ENCODE measurements around the gene EPHA6.
"Not testable (repeated sequence)": the region's sequence is repeated elsewhere in the genome, so short reads cannot be mapped to it uniquely, and the experiment has no call there.

The EPHA6 gene

DNA sequence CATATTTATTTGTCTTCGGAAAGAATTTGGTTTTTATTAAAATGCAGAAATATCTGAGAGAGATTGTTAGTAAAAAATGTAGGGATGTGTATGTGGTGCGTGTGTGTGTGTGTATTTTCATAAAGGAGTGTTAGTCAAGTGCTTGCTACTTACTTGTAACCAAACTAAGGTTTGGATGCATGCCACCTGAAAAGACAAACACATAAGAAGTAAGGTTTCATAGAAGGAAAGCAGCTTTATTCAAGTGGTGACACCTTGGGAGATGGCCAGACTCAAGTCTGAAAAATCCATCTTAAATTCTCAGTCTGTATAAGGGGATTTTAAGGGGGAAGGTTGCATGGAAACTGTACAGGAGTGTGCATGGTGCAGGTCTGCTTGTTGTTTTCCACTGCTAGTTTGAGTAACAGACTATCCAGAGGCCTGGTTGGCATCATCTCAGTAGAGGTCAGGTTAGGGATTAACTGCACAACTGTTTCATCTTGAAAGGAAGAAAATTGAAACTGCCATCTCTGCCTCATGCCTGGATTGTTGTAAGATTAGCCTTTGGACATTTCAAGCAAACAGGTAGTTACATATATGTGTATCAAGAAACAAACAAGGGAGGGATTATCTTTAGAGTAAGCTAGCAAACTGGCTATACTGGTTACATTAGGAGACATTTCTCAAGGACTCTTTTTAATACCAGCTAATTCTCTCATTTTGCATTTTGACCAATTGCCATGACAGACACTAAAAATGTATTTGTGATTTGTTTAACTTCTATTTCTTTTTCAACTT is 196.7 kb downstream of the EPHA6 start:
- TF ChIP-seq, protein P1, sequence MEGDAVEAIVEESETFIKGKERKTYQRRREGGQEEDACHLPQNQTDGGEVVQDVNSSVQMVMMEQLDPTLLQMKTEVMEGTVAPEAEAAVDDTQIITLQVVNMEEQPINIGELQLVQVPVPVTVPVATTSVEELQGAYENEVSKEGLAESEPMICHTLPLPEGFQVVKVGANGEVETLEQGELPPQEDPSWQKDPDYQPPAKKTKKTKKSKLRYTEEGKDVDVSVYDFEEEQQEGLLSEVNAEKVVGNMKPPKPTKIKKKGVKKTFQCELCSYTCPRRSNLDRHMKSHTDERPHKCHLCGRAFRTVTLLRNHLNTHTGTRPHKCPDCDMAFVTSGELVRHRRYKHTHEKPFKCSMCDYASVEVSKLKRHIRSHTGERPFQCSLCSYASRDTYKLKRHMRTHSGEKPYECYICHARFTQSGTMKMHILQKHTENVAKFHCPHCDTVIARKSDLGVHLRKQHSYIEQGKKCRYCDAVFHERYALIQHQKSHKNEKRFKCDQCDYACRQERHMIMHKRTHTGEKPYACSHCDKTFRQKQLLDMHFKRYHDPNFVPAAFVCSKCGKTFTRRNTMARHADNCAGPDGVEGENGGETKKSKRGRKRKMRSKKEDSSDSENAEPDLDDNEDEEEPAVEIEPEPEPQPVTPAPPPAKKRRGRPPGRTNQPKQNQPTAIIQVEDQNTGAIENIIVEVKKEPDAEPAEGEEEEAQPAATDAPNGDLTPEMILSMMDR (IDR thresholded peaks at IDR 0.05; ENCODE audit: control insufficient read depth, extremely low read depth, insufficient read depth): no peak
- H3K4me3 ChIP-seq (ENCODE audit: low read depth, low read length): no peak overlapping the region
- peak; percentile 66 for DNase-seq (ENCODE audit: low read depth)

DNA sequence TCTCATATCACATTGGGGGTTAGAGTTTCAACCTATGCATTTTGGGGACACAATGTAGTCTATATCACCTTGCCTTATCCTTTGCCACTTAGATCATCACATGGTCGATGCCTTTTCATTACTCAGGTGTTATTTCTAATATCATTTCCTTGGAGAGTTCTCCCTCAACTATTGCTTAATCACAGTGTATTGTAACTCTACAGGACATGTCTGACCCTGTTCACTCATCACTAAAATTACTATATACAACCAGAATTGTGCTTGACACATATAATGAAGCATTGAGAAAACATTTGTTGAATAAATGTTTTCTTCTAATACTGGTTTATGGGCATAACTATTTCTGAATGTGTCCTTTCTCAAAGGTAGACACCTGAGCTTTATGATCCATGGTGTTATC is 207.4 kb downstream of the EPHA6 start:
- TF ChIP-seq, protein P1 (IDR thresholded peaks at IDR 0.05; ENCODE audit: control insufficient read depth, extremely low read depth, insufficient read depth): no peak
- DNase-seq (ENCODE audit: low read depth): no peak
- no peak overlapping the region for H3K4me3 ChIP-seq (ENCODE audit: low read depth, low read length)

DNA sequence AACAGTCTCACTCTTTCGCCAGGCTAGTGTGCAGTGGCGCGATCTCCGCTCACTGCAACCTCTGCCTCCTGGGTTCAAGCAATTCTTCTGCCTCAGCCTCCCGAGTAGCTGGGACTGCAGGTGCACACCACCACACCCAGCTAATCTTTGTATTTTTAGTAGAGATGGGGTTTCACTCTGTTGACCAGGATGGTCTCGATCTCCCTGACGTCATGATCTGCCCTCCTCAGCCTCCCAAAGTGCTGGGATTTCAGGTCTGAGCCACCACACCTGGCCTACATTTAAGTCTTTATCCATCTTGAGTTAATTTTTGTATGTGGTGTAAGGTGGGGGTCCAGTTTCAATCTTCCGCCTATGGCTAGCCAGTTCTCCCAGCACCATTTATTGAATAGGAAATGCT is 211.2 kb downstream of the EPHA6 start:
- not testable (repeated sequence) for H3K4me3 ChIP-seq (ENCODE audit: low read depth, low read length); DNase-seq (ENCODE audit: low read depth)

DNA sequence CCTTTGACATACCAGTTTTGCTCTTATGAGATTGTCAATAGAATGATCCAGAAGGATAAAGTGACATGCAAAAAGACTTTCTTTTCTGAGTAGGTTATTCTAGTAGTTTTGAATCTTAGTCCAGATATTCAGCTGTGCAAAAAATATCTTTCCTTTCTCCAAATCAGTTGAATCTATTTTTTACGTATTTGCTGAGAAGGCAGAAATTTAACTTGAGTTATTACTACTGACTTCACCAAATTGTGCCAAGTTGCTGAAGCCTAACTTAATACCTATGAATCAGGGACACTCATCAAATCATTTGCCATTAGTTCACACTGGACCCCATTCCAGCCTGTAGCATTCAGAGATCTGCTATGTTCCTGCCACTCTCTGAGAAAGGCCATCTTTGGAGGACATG is 215.6 kb downstream of the EPHA6 start:
- no peak for DNase-seq (ENCODE audit: low read depth)

DNA sequence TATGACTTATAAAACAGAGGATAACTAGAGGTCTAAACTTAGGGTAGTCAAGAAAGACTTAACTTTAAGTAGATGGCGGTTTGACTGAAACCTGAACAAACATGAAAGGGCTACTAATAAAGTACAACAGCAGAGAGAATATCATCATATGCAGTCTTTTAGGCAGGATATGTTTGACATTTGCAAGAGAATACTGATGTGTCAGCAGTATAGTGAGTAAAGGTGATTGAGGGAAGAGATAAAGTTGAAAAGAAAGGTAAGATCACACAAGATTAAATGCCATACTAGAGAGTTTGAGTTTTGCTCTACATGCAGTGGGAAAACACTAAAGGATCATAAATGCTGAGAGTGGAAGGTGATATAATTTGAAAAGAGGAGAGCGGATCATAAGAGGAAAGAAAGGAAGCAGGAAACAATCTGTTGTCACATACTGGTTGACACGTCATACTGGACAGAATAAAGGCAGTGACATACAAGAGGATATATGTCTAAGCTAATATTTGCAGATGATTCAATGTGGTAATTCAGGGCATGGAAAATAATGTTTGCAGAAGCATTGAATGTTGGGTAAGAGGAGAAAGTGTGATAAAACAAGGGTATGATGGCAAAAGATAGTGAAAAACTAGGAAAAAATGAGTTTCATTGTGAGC is 223.0 kb downstream of the EPHA6 start:
- TF ChIP-seq, protein P1 (IDR thresholded peaks at IDR 0.05; ENCODE audit: control insufficient read depth, extremely low read depth, insufficient read depth): no peak
- H3K4me3 ChIP-seq (ENCODE audit: low read depth, low read length): no peak overlapping the region
- peak; percentile 13 for DNase-seq (ENCODE audit: low read depth)

More for the DNA sequence above, 215.6 kb downstream of the EPHA6 start:
- H3K4me3 ChIP-seq (ENCODE audit: low read depth, low read length): no peak overlapping the region
- TF ChIP-seq, protein P1 (IDR thresholded peaks at IDR 0.05; ENCODE audit: control insufficient read depth, extremely low read depth, insufficient read depth): no peak

DNA sequence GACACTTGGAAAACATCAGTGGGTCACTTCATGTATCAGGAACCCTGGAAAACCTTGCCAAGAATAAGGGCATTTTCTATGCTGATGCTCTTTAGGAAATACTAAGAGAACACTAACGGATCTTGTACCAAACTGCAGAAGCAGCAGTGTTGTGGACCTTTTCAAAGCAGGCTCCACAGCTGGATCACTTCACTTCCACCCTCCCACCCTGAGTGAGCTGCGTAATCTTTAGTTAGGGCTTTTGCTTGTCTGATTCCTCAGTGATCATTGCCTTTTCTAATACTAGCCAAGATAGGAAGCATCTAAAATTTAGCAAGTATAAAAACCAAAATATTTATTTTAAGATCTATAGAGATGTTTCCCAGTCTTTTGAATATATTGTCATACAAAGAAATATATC is 229.0 kb downstream of the EPHA6 start:
- H3K4me3 ChIP-seq (ENCODE audit: low read depth, low read length): no peak overlapping the region
- TF ChIP-seq, protein P1 (IDR thresholded peaks at IDR 0.05; ENCODE audit: control insufficient read depth, extremely low read depth, insufficient read depth): no peak
- no peak for DNase-seq (ENCODE audit: low read depth)

DNA sequence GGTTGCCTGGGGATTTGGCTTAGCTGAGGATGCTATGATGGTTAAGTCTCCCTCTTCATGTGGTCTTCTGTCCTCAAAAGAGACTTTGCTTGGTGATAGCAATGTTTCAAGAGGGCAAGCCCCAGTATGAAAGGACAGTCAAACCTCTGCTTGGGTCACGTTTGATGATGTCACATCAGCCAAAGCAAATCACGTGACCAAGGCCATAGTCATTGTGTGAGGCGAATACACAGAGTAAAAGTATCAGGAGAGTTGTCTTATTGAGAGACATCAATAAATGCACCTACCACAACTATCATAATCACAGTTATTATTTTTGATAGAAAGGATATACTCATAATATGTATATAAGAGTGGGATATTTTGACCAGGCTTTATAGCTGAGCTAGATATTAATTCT is 243.0 kb downstream of the EPHA6 start:
- H3K4me3 ChIP-seq (ENCODE audit: low read depth, low read length): no peak overlapping the region
- TF ChIP-seq, protein P1 (IDR thresholded peaks at IDR 0.05; ENCODE audit: control insufficient read depth, extremely low read depth, insufficient read depth): no peak
- DNase-seq (ENCODE audit: low read depth): no peak

Data from LNCaP clone FGC (cell line).